ENCODE measurements around the gene COLEC12. TPM values are rescaled to one million over a fixed set of nuclear protein-coding genes. Genes with fewer than 3 reads are reported as not detected.
"Not testable (repeated sequence)": the region's sequence is repeated elsewhere in the genome, so short reads cannot be mapped to it uniquely, and the experiment has no call there.

Gene COLEC12
- total RNA-seq, 4 donors from 2014 or later, result 6.3 to 34.7 (median 19.8) TPM

GRCh38 chr18:297936-298335, 202.6 kb downstream of the COLEC12 start:
- 73 to 88% methylated on average over 2 of the region's 2 CpGs for WGBS, 2 donors
- intact Hi-C loops (cut with DNase I), result no loop called here

GRCh38 chr18:295756-296490, 204.6 kb downstream of the COLEC12 start:
- intact Hi-C loops (cut with DNase I), result no loop called here
- Histone ChIP-seq H3K27ac (no peak overlapping the region), H3K4me1 (no peaks in the 10 kb centered on the region), H3K9me3 (no peaks in the 10 kb centered on the region), H3K4me3 (replicated peaks in 1 of 3) (no peak overlapping the region), H3K36me3 (no peaks in the 10 kb centered on the region), H3K27me3 (no peaks in the 10 kb centered on the region)
- no peak for DNase-seq
- 50 to 70% methylated on average over 2 to 3 of the region's 3 CpGs for WGBS, 2 donors
- no peak for TF ChIP-seq POLR2A (IDR thresholded peaks at IDR 0.05)
- TF ChIP-seq CTCF (IDR thresholded peaks at IDR 0.05), result no peak

More at GRCh38 chr18:297936-298335, 202.6 kb downstream of the COLEC12 start:
- no peak overlapping the region for H3K4me3 ChIP-seq (replicated peaks in 1 of 3)
- H3K9me3 ChIP-seq, result no peaks in the 10 kb centered on the region
- no peaks in the 10 kb centered on the region for H3K4me1 ChIP-seq
- TF ChIP-seq CTCF (IDR thresholded peaks at IDR 0.05), result no peak
- no peaks in the 10 kb centered on the region for H3K27me3 ChIP-seq
- H3K36me3 ChIP-seq, result no peaks in the 10 kb centered on the region
- no peak for DNase-seq
- H3K27ac ChIP-seq, result no peak overlapping the region

DNA sequence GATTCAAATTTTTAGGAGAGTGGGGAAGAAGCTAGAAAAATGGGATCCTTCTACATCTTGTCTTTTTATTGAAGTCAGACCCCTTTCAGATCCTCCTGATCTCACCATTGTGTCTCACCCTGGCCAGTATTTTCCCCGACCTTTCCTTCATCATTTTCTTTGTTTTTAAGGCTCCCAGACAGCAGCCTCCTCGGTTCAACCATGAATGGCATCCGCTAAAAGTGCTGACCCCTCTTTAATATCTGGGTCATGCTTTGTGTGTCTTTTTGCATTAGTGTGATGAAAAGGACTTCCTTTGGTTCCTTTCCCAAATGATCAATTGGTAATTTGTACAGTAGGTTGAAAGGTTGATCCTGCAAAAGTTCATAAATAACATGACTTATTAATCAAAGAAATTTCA, 205.9 kb downstream of the COLEC12 start:
- Histone ChIP-seq H3K27me3 (no peaks in the 10 kb centered on the region), H3K36me3 (no peaks in the 10 kb centered on the region), H3K27ac (no peak overlapping the region), H3K4me3 (replicated peaks in 1 of 3) (no peak overlapping the region), H3K4me1 (no peaks in the 10 kb centered on the region), H3K9me3 (no peaks in the 10 kb centered on the region)
- no peak for DNase-seq
- TF ChIP-seq CTCF (IDR thresholded peaks at IDR 0.05) (no peak), POLR2A (IDR thresholded peaks at IDR 0.05) (no peak)
- 85 to 88% methylated on average over 3 of the region's 3 CpGs for WGBS, 2 donors
- intact Hi-C loops (cut with DNase I), result no loop called here

DNA sequence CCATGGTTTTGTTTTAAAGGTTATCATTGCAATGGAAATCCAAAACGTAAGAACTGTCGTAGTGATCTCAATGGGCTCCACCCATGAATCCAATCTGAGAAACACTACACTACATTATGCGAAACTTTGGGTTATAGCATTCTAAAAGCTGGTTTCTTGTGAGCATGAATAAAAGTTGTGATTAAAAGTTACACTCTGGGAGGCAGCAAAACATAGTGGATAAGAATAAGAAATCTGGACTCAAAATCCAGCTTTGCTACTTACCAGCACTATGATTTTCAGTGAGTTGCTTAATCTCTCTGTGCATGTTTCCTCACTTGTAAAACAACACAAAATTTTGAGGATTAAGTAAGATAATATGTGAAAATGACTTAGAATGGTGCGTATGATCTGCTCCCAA, 207.0 kb downstream of the COLEC12 start:
- DNase-seq, result no peak
- no peaks in the 10 kb centered on the region for H3K4me1 ChIP-seq
- H3K9me3 ChIP-seq, result no peaks in the 10 kb centered on the region
- H3K4me3 ChIP-seq (replicated peaks in 1 of 3), result no peak overlapping the region
- intact Hi-C loops (cut with DNase I), result no loop called here
- TF ChIP-seq POLR2A (IDR thresholded peaks at IDR 0.05), result no peak
- no peak for TF ChIP-seq CTCF (IDR thresholded peaks at IDR 0.05)
- no peak overlapping the region for H3K27ac ChIP-seq
- 83 to 89% methylated on average over 4 of the region's 4 CpGs for whole genome bisulfite sequencing, 2 donors
- no peaks in the 10 kb centered on the region for H3K36me3 ChIP-seq
- no peaks in the 10 kb centered on the region for H3K27me3 ChIP-seq

DNA sequence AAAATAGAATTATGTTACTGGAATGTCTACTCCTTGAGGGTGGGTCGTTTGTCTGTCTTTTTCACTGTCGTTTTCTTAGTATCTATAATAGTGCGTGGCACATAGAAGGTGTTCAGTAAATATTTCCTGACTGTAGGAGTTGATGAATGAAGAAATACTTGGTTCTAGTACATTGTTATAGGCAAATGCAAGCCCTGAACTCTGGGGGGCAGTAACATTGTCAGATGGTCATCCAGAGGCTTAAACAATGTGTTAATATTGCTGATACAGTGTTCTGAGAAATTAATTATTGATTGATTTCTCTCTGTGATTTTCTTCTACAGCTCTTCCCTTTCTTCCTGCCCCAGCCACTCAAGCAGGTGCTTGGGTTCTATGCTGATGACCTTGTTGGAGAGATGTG, 208.2 kb downstream of the COLEC12 start:
- no peaks in the 10 kb centered on the region for H3K27me3 ChIP-seq
- H3K4me3 ChIP-seq (replicated peaks in 1 of 3), result no peak overlapping the region
- no peak for DNase-seq
- no peaks in the 10 kb centered on the region for H3K4me1 ChIP-seq
- intact Hi-C loops (cut with DNase I), result no loop called here
- WGBS, 2 donors, result 69 to 72% methylated on average over 3 of the region's 3 CpGs
- no peak for TF ChIP-seq POLR2A (IDR thresholded peaks at IDR 0.05)
- TF ChIP-seq CTCF (IDR thresholded peaks at IDR 0.05), result no peak
- H3K9me3 ChIP-seq, result no peaks in the 10 kb centered on the region
- H3K27ac ChIP-seq, result no peak overlapping the region
- H3K36me3 ChIP-seq, result no peaks in the 10 kb centered on the region

DNA sequence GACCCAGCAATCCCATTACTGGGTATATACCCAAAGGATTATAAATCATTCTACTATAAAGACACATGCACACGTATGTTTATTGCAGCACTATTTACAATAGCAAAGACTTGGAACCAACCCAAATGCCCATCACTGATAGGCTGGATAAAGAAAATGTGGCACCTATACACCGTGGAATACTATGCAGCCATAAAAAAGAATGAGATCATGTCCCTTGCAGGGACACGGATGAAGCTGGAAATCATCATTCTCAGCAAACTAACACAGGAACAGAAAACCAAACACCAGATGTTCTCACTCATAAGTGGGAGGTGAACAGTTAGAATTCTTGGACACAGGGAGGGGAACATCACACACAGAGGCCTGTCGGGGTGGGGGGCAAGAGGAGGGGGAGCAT, 210.5 kb downstream of the COLEC12 start:
- DNase-seq; H3K27me3 ChIP-seq; H3K4me1 ChIP-seq; H3K9me3 ChIP-seq; H3K36me3 ChIP-seq; H3K4me3 ChIP-seq (replicated peaks in 1 of 3); H3K27ac ChIP-seq: not testable (repeated sequence)
- intact Hi-C loops (cut with DNase I), result loop anchor here (10.0 kb wide), 1 partner anchor 325 kb away; no protein-coding TSS in a partner anchor
- WGBS, 2 donors, result 70 to 81% methylated on average over 4 of the region's 4 CpGs

Data from thyroid gland (tissue), 4 donors.